PC-9 (cell line): ENCODE results near the gene PTPN22. TPM values are rescaled to one million over a fixed set of nuclear protein-coding genes. Genes with fewer than 3 reads are reported as not detected.
A peak's percentile ranks its signal among the peaks of the same experiment; 100 is the strongest.

Source experiments
- BruUV-seq: library from RNA; stranded (reverse); fragments of 400-500 nt; replicated peaks from 2 replicates; lab custom pipeline; 2021; lab: Mats Ljungman, UMichigan
- CTCF ChIA-PET: fragments of 300-600 bp; sonication (Branson Sonifier 250); formaldehyde crosslinking; loops from one replicate; lab custom pipeline; 2022; ENCODE audit warnings: antibody characterized with exemption; lab: Charles Lee
- POLR2A ChIA-PET: fragments of 300-600 bp; sonication (Branson Sonifier 250); formaldehyde crosslinking; loops from one replicate; lab custom pipeline; 2022; ENCODE audit warnings: antibody characterized with exemption; ENCODE audit not compliant: unreplicated experiment; lab: Charles Lee
- DNase-seq, 2 experiments: peaks; one replicate each; pipeline versions ENCODE4 v3.0.0 to v3.0.0-alpha.2; 2015 to 2022; ENCODE audit warnings: mixed read lengths in 1 of 2
- H2AFZ ChIP-seq: fragments of 200-600 bp; sonication (generic); 2 replicates; pipeline ENCODE4 v1.8.1; 2017; ENCODE audit warnings: antibody characterized with exemption
- H3F3A ChIP-seq: fragments of 200-600 bp; sonication (generic); 2 replicates; pipeline ENCODE4 v1.8.1; 2017; ENCODE audit warnings: antibody characterized with exemption, mild to moderate bottlenecking, low read depth; ENCODE audit not compliant: insufficient read depth
- H3K27ac ChIP-seq: fragments of 200-600 bp; sonication (generic); 2 replicates; pipeline ENCODE4 v1.6.1; 2016; ENCODE audit warnings: mixed run types
- H3K27me3 ChIP-seq: fragments of 200-600 bp; sonication (generic); 2 replicates; pipeline ENCODE4 v1.6.1; 2016; ENCODE audit warnings: low read depth, mixed run types; ENCODE audit not compliant: insufficient read depth
- H3K36me3 ChIP-seq: fragments of 200-600 bp; sonication (generic); 2 replicates; pipeline ENCODE4 v1.6.1; 2016; ENCODE audit warnings: low read depth, mixed run types
- H3K4me1 ChIP-seq: fragments of 200-600 bp; sonication (generic); replicated peaks from 2 replicates; pipeline ENCODE4 v1.6.1; 2016; ENCODE audit warnings: mixed run types; ENCODE audit not compliant: insufficient read depth
- H3K4me2 ChIP-seq: fragments of 200-600 bp; sonication (generic); 2 replicates; pipeline ENCODE4 v1.6.1; 2017; ENCODE audit warnings: mixed run types
- H3K4me3 ChIP-seq: fragments of 200-600 bp; sonication (generic); 2 replicates; pipeline ENCODE4 v1.6.1; 2016; ENCODE audit warnings: mixed run types
- H3K79me2 ChIP-seq: fragments of 200-600 bp; sonication (generic); 2 replicates; pipeline ENCODE4 v1.6.1; 2017; ENCODE audit warnings: low read depth, mixed run types
- H3K9me2 ChIP-seq: fragments of 200-600 bp; sonication (generic); 2 replicates; pipeline ENCODE4 v1.8.1; 2017; ENCODE audit warnings: mild to moderate bottlenecking; ENCODE audit not compliant: insufficient read depth
- H3K9me3 ChIP-seq: fragments of 200-600 bp; sonication (generic); 2 replicates; pipeline ENCODE4 v1.8.1; 2016; ENCODE audit warnings: low read depth; ENCODE audit not compliant: insufficient read depth
- H4K20me1 ChIP-seq: fragments of 200-600 bp; sonication (generic); 2 replicates; pipeline ENCODE4 v1.8.1; 2017; ENCODE audit not compliant: insufficient read depth
- EZH2 ChIP-seq: fragments of 200-600 bp; sonication (generic); IDR thresholded peaks from 2 replicates; pipeline ENCODE4 v1.8.0; 2017; ENCODE audit warnings: antibody characterized with exemption, low read depth
- intact Hi-C: fragments of 100-400 bp; cut with micrococcal nuclease; formaldehyde crosslinking; loops from one replicate; pipeline ENCODE4 v1.10.0; 2022; ENCODE audit not compliant: unreplicated experiment
- total RNA-seq: library from RNA; stranded (reverse); gene quantifications from 2 replicates; pipeline ENCODE4 v1.2.3, GENCODE V29; 2021
- TF ChIP-seq, protein P1 (sequence below): fragments of 200-600 bp; sonication (generic); conservative IDR thresholded peaks from 2 replicates; pipeline ENCODE4 v1.6.1; 2017; ENCODE audit warnings: mixed run types, antibody characterized with exemption, mild to moderate bottlenecking, moderate library complexity

The PTPN22 gene
- total RNA-seq, 1 experiment from 2014 or later = 0.11 TPM

DNA sequence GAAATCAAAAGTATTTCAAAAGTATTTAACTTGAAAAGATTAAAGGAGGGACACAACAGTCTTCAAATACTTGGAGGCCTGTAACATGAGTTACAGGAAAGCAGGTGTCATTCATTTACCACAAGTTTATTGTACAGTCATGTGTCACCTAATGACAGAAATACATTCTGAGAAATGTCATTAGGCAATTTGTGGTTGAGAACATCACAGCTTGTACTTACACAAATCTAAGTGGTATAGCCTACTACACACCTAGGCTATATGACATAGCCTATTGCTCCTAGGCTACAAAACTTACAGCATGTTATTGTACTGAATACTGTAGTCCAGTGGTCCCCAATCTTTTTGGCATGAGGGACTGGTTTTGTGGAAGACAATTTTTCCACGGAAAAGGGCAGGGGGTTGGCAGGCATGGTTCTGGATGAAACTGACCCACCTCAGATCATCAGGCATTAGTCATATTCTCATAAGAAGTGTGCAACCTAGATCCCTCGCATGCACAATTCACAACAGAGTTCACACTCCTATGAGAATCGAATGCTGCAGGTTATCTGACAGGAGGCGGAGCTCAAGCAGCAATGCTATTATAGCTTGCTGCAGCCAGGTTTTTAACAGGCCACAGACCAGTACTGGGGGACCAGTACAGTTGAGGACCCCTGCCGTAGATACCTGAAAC lies 87.3 kb downstream of the PTPN22 start:
- Histone ChIP-seq H3K9me3 (no peaks in the 10 kb centered on the region), H4K20me1 (peaks cover 18% of the 10 kb centered on the region), H3K4me3 (no peak overlapping the region), H3K27ac (no peak overlapping the region), H3K9me2 (no peaks in the 10 kb centered on the region), H3K4me2 (no peak overlapping the region), H2AFZ (no peak overlapping the region), H3K4me1 (peaks cover 21% of the 10 kb centered on the region), H3K36me3 (0 out of 2 replicates have a peak, but pooled peaks cover 4% of the 10 kb centered on the region), H3K27me3 (no peaks in the 10 kb centered on the region), H3K79me2 (peaks cover 93% of the 10 kb centered on the region), H3F3A (peaks cover 6% of the 10 kb centered on the region)
- POLR2A ChIA-PET = no interaction called here
- TF ChIP-seq, protein P1, sequence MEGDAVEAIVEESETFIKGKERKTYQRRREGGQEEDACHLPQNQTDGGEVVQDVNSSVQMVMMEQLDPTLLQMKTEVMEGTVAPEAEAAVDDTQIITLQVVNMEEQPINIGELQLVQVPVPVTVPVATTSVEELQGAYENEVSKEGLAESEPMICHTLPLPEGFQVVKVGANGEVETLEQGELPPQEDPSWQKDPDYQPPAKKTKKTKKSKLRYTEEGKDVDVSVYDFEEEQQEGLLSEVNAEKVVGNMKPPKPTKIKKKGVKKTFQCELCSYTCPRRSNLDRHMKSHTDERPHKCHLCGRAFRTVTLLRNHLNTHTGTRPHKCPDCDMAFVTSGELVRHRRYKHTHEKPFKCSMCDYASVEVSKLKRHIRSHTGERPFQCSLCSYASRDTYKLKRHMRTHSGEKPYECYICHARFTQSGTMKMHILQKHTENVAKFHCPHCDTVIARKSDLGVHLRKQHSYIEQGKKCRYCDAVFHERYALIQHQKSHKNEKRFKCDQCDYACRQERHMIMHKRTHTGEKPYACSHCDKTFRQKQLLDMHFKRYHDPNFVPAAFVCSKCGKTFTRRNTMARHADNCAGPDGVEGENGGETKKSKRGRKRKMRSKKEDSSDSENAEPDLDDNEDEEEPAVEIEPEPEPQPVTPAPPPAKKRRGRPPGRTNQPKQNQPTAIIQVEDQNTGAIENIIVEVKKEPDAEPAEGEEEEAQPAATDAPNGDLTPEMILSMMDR = no peak
- TF ChIP-seq EZH2 = no peak
- CTCF ChIA-PET = no interaction called here
- no TSS peak for BruUV-seq
- DNase-seq = peak in 1 of 2 experiments; percentile 79
- intact Hi-C loops = no loop called here

DNA sequence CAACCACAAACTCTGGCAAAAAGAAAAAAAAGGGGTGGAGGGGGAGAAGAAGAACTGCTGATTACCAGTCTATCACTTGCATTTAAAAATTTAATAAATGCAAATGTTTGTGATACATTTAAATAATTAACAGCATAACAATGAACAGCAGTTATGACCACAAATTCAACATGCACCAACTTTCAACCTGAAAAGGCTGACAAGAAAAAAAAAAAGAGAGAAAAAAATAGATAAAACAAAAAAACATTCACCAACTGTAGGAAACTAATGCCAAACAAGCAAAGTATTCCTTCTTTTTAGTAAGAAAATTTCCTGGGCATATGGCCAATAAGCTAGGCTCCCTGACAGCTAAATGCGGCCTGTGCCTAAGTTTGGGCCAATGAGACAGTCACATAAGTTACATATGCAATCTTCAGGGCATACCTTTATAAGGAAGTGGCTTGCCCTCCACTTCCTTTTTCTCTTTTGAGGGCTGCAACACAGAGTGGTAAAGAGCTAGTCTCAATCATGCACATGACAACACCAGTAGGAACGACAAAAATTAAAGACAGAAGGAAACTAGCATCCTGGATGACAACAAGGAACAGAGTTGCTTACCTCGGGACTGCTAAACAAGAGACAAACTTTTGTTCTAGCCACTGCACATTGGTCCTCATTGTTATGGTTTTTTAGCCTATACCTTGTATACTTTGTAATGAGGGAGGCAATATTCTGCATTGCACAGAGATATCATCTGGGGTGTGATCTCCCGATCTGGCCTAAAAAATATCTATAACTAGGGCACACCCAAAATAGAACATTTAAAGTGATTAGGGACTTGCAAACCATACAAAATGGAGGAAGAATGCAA lies 88.0 kb downstream of the PTPN22 start:
- DNase-seq = no peak
- peaks cover 6% of the 10 kb centered on the region for H3F3A ChIP-seq
- no peak overlapping the region for H3K4me2 ChIP-seq
- no peak overlapping the region for H2AFZ ChIP-seq
- H3K36me3 ChIP-seq = 0 out of 2 replicates have a peak, but pooled peaks cover 4% of the 10 kb centered on the region
- H3K79me2 ChIP-seq = peaks cover 93% of the 10 kb centered on the region
- no peak overlapping the region for H3K4me3 ChIP-seq
- peaks cover 21% of the 10 kb centered on the region for H3K4me1 ChIP-seq
- intact Hi-C loops = no loop called here
- no TSS peak for BruUV-seq
- peaks cover 18% of the 10 kb centered on the region for H4K20me1 ChIP-seq
- no peak for TF ChIP-seq EZH2
- TF ChIP-seq, protein P1 = no peak
- ChIA-PET CTCF (interaction anchor here (0.7 kb wide), 1 partner anchor 711 kb away, joined by 4 read pairs; the partner anchor contains the start of gene LRIG2), POLR2A (no interaction called here)
- no peaks in the 10 kb centered on the region for H3K27me3 ChIP-seq
- H3K9me2 ChIP-seq = no peaks in the 10 kb centered on the region
- no peak overlapping the region for H3K27ac ChIP-seq
- no peaks in the 10 kb centered on the region for H3K9me3 ChIP-seq

DNA sequence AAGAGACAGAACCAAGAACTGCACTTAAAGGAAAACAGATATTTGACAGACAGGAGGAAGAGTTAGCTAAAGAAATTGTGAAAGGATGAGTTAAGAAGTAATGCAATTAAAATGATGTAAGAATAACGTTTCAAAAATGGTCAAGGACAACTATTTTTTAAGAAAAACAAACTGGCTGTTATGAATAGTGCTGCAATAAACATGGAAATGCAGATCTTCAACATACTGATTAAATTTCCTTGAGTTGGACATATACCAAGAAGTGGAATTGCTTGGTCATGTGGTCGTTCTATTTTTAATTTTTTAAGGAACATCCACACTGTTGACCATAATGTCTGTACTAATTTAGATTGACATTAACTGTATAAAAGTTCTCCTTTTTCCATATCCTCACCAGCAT lies 89.1 kb downstream of the PTPN22 start:
- Histone ChIP-seq H3K79me2 (peaks cover 84% of the 10 kb centered on the region), H3K27me3 (no peaks in the 10 kb centered on the region), H3K4me1 (peaks cover 21% of the 10 kb centered on the region), H3K9me3 (no peaks in the 10 kb centered on the region), H3K4me2 (no peak overlapping the region), H3K9me2 (no peaks in the 10 kb centered on the region), H4K20me1 (peaks cover 18% of the 10 kb centered on the region), H3K36me3 (0 out of 2 replicates have a peak, but pooled peaks cover 4% of the 10 kb centered on the region), H3K27ac (no peak overlapping the region), H2AFZ (no peak overlapping the region), H3K4me3 (no peak overlapping the region), H3F3A (peaks cover 6% of the 10 kb centered on the region)
- ChIA-PET POLR2A (no interaction called here), CTCF (no interaction called here)
- no peak for TF ChIP-seq EZH2
- TF ChIP-seq, protein P1 = no peak
- intact Hi-C loops = no loop called here
- no peak for DNase-seq
- BruUV-seq = no TSS peak
